ENCODE measurements around the gene DYNLRB1.

Gene DYNLRB1

GRCh38 chr20:34559311-34560140, 43.3 kb downstream of the DYNLRB1 start:
- no peak for DNase-seq

DNA sequence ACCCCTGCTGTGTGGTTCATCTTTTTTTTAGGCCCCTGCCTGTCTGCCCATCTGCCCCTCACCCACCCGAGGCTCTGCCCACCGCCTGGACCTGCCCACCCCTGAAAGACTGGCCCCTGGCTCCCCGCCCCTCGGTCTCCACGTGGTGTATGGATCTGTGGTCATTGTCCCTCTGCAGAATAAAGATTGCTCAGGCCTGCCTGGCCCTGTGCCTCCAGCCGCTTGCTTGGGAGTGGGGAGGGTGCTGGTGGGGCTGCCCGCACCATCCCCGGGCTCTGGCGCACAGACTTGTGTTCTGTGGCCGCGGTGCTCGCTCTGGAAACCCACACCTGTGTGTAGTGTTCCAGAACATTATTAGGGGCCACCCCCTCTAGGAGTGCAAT, 43.9 kb downstream of the DYNLRB1 start:
- DNase-seq: no peak

DNA sequence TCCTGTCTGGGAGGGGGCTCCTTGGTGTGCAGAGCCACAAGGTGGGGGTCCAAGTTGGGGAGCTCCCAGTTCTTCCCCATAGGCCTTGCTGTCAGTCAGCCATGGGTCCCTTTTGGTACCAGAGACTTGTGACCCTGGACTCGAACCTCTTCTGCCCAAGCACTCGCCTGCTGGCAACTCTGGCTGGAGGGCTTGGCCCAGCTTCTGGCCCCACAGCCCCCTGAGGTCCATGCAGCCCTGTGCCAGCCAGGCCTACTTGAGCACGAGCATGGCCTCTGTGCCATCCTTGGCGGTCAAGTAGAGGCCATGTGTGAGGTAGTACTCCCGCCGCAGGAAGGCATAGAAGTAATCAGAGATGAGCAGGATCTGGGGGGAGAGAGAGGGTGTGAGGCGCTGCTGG, 44.4 kb downstream of the DYNLRB1 start:
- no peak for DNase-seq

DNA sequence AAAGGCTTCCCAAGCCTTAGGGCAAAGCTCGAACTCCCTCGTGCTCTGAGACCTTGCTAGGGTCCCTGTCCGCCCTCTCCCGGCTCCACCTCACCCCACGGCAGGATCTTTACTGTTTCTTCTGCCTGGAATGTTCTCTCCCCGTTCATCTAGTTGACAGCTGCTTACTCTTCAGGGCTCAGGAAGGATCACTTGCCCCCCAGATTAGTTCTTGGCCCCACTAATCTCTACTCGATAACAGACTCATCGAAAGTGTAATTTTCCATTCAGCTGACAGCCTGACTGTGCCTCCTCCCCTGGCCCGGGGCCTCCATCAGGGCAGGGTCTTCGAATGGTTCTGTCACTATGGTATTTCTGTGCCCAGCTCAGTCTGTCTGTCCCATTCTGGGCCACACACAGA, 45.4 kb downstream of the DYNLRB1 start:
- no peak for DNase-seq

DNA sequence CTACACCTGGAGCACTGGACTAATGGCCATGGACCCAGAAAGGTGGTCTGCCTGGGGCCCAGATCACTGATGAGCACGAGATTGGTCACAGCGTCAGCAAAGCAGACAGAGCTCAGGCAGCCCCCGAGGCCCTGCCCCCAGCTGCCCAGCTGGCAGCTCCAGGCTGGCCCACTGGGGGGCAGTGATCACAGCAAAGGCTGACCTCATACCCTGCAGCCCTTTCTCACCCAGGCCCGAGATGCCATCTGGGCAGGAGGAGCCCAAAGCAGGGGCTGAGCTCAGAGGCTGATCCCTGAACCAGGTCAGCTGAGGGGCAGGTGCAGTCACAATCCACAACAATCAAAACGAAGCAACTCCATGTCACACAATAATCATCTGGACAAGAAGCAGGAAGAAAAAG, 46.4 kb downstream of the DYNLRB1 start:
- no peak for DNase-seq

DNA sequence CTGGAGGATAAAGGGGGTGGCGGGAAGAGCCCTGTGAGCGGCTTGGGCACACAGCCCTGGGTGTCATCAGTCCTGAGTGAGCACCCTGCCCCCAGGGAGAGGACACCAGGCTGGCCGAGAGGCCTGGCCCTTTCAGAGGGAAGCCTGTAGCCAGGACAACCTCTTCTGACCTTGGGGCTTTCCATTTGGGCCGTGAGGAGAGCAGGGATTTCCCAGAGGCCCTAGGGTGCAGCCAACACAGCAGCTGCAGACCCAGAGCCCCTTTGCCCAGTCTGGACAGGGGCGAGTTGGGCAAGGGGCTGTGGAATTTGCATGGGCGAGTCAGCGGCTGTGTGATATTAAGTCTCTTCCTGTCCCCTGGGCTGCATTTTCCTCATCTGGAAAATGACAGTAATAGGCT, 48.6 kb downstream of the DYNLRB1 start:
- no peak for DNase-seq

DNA sequence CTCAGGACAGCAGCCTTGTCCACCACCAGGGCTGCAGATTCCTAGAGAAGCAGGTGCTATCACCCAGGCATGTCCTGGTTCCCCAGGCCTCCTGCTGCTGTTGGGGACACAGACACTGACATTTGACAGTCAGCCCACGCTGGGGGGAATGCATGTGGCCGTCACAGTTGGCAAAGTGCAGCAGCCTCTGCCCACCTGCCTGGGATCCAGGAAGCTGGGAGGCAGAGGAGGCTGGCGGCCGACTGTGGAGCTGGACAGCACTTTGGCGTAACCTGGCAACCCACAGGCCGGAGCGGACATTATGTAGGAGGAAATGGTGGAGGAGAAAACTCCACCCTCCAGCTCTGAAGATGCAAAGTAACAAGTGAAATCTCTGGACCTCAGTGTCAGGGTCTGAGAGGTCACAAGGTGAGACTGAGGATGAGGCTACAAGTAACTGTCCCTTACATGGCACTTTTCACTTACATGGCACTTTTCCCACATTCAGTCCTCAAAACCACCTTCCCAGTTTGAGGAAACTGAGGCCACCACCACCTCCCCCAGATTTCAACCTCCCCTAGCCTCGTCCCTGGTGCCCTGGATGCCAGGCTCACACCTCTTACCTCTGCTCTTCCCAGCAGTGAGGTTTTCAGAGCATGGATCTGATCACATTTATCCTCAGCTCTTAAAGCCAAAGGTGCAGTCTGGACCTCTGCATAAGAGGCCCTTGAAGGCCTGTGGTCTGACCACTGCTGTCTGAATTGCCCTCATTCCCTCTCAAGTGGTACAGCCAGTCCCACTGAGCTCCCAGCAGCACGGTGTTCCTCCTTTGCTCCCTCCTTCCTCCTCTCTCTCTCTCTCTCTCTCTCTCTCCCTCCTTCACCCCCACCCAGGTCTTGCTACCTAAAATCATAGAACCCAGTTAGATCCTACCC, 51.0 kb downstream of the DYNLRB1 start:
- no peak for DNase-seq

GRCh38 chr20:34567892-34568865, 52.0 kb downstream of the DYNLRB1 start:
- no peak for DNase-seq

DNA sequence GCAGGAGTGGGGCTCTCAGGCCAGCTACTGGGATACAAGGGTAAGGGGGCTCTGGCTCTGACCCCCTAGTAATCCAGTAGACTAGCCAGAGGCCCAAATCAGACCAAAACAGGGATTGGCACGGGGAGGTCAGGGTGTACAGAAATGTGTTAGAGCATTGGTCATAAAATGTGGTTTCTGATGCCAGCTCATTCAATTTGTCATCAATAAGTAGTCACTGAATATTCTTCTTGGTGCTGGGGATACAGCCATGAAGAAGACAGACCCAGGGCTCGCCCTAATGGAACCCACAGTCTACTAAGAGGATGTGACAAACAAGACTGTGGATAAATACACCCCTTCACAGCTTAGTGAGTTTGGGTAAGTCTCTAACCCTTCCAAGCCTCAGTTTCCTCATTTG, 53.4 kb downstream of the DYNLRB1 start:
- no peak for DNase-seq

DNA sequence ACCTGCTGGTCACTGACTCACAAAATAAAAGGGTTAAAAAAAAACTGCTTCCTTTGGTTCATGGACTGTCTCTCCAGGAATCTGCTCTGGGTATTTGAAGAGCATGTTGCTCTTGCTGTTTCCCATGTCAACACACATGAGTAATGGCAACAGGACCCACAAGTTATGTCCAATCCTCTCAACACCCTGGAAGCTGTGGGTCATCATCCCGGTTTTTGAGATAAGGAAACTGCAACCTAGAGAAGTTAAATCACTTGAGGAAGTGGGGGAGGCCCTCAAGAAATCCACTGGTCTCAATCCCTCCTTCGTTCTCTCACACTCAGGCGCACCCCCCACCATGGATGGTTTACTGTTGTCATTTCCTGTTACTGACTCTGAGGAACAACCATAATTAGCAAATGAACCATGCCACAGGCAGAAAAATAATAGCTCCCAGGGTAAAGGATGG, 54.7 kb downstream of the DYNLRB1 start:
- DNase-seq: no peak

- no peak for DNase-seq
Measured at GRCh38 chr20:34571753-34572152, 55.5 kb downstream of the DYNLRB1 start.

DNA sequence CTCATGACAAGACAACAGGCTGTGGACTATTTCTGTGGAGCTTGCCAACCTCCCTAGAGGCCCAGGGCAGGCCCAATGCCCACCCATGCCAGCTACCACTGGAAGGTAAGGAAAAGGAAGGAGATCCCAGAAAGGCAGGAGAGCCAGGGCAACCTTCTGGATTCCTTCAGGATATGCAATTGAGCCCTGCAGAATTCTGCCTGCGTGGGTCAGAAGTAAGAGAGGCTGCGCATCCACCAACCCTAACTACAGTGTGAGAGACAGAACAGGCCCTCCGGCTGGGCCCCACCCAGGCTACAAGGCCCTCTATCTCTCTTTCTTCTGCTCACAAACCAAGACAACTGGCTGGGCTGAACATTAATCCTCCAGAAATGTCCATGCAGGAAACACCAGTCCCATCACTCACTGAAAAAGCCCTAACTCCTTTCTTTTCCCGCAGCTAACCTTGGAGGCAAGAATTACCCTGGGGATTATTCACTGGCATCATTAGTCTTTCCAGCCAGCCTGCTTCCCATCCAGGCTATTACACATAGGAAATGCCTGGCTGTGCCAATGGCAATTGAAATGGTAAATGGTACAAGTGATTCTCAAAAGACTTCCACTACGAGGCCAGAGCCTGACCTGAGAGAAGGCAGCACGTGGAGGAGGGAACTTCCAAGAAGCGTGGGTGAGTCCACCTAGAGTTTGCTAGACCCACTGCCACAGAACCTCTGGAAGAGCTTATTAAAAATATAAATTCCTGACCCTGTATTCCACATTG, 57.5 kb downstream of the DYNLRB1 start:
- DNase-seq: no peak

DNA sequence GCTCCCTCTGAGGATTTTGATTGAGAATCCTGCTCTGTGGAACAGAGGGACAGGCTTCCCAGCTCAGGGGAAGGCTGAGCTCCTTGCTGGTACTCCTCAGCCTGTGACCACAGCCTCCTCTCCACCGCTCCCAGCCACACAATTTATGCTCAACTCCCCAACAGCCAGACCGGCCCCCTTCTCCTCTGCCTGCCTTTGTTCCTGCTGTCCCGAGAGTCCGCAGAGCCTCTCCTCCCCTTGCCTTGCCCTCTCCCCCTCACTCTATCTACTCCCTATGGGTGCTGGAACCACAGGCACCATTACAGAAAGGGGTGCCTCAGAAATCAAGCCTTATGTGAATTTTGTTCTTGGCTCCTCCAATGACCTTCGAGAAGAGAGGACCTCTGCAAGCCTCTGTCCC, 58.2 kb downstream of the DYNLRB1 start:
- DNase-seq: no peak

- no peak for DNase-seq
Measured at GRCh38 chr20:34574861-34575260, 58.6 kb downstream of the DYNLRB1 start.

DNA sequence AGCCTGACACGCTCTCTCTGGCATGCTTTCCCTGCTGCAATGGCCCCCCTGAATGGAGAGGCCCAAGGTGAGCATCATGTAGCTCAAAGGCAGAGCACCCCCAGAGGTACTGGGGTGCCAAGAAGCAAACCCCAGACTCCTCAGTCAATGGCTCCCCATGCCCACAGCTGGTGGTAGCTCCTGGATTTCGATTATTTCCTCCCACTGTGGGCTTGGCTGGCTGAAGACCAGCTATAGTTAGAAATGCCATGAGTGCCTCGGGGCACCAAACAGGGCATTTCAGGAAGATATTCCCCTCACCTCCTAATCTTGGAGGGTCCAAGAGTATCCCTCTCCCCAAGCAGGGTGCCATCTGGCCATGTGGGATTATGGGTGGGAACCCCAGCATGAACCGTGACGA, 59.0 kb downstream of the DYNLRB1 start:
- no peak for DNase-seq

- DNase-seq: no peak
Measured at GRCh38 chr20:34575756-34576155, 59.5 kb downstream of the DYNLRB1 start.

GRCh38 chr20:34577061-34577460, 60.8 kb downstream of the DYNLRB1 start:
- no peak for DNase-seq

- DNase-seq: no peak
Measured at GRCh38 chr20:34578025-34578424, 61.8 kb downstream of the DYNLRB1 start.

DNA sequence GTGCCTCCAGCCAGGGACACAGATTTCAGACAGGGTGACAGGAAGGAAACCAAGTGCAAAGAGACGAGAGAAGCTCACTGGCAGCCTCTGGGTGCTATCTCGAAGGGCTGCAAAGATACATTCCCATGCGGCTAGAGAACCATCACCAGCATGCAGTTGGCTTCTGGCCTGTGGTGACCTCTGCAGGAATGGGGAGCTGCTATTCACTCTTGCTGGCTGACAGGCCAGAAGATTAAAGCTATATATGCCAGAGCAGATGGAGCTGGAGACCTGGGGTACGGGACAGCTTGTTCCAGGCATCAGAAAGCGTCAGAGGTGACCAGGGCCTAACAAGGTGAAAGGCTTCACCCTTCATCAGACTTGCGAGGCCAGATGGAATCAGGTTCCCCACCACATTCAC, 62.3 kb downstream of the DYNLRB1 start:
- DNase-seq: no peak

GRCh38 chr20:34579191-34579978, 63.2 kb downstream of the DYNLRB1 start:
- peak in 1 of 2 experiments; percentile 71 for DNase-seq

Data from NCI-H446 (cell line).